ENCODE measurements around the gene CYP4F8.
"Not testable (repeated sequence)": the region's sequence is repeated elsewhere in the genome, so short reads cannot be mapped to it uniquely, and the experiment has no call there.

The CYP4F8 gene

DNA sequence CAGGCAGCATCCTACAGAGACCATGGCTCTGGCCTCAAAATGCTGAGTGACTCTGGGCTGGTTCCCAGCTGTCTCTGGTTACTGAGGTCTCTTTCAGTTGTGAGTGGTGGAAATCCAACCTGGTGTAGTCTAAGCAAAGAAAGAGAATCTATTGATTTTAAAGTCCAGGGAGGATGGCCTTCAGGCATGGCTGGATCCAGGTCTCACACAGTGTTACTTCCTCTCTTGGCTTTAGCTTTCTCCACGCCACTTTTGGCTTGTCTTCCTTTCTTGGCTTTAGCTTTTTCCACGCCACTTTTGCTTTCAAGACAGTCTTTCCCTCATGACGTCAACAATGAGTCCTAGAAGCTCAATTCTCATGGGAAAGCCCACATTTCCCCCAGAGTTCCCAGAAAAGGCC lies 29.8 kb downstream of the CYP4F8 start:
- Histone ChIP-seq H3K36me3 (ENCODE audit: insufficient read depth, low read length) (no peaks in the 10 kb centered on the region), H3K9ac (ENCODE audit: insufficient read length) (no peak overlapping the region), H3K9me3 (ENCODE audit: low read depth, low read length) (no peaks in the 10 kb centered on the region), H3K27ac (no peak overlapping the region), H3K4me3 (no peak overlapping the region)
- DNase-seq (ENCODE audit: low read depth, low spot score), result no peak
- no peak for TF ChIP-seq POLR2AphosphoS5 (IDR thresholded peaks at IDR 0.05; ENCODE audit: borderline replicate concordance, low read depth, low read length)
- TF ChIP-seq EZH2 (IDR thresholded peaks at IDR 0.05), result no peak
- TF ChIP-seq FOXP2 (optimal IDR thresholded peaks at IDR 0.05; ENCODE audit: control extremely low read depth, extremely low read length, insufficient read depth), result no peak

DNA sequence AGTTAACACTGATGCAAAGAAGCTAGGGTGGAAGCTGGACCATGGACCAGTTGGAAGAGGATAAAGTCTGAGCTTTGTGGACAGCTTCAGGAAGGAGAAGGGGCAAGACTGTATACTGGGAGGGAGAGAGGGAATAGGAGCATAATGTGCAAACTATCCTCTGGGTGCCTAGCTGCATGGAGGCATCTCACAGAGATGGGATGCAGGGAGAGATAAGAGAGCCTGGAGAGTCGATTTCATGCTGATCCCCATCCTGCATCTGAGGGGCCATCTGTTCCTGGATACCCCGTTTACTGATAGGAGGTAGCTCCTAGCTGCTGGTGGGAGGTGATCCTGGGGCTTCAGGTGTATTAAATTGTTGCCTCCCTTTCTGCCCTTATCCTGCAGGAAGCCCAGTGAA lies 34.5 kb downstream of the CYP4F8 start:
- no peak overlapping the region for H3K4me3 ChIP-seq
- H3K36me3 ChIP-seq (ENCODE audit: insufficient read depth, low read length), result no peaks in the 10 kb centered on the region
- H3K9ac ChIP-seq (ENCODE audit: insufficient read length), result no peak overlapping the region
- no peaks in the 10 kb centered on the region for H3K9me3 ChIP-seq (ENCODE audit: low read depth, low read length)
- TF ChIP-seq POLR2AphosphoS5 (IDR thresholded peaks at IDR 0.05; ENCODE audit: borderline replicate concordance, low read depth, low read length) (no peak), FOXP2 (optimal IDR thresholded peaks at IDR 0.05; ENCODE audit: control extremely low read depth, extremely low read length, insufficient read depth) (no peak), EZH2 (IDR thresholded peaks at IDR 0.05) (no peak)
- no peak overlapping the region for H3K27ac ChIP-seq
- DNase-seq (ENCODE audit: low read depth, low spot score), result no peak

DNA sequence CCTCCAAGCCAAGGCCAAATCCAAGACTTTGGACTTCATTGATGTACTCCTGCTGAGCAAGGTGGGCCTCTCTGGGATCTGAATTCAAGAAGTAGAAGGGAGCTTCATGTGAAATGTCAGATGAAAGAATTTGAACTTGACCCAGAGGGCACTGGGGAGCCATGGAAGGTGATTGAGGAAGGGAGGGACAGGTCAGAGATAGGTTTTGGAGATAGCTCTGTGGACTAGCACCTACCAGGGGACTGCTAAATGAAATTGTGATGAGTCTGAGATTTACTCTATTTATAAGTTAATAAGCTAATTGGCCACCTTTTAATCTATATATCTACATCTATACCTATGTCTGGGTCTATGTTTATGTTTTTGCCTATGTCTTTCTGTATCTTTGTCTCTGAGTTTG lies 35.1 kb downstream of the CYP4F8 start:
- not testable (repeated sequence) for H3K9ac ChIP-seq (ENCODE audit: insufficient read length); DNase-seq (ENCODE audit: low read depth, low spot score); H3K36me3 ChIP-seq (ENCODE audit: insufficient read depth, low read length); H3K27ac ChIP-seq; H3K9me3 ChIP-seq (ENCODE audit: low read depth, low read length); H3K4me3 ChIP-seq

DNA sequence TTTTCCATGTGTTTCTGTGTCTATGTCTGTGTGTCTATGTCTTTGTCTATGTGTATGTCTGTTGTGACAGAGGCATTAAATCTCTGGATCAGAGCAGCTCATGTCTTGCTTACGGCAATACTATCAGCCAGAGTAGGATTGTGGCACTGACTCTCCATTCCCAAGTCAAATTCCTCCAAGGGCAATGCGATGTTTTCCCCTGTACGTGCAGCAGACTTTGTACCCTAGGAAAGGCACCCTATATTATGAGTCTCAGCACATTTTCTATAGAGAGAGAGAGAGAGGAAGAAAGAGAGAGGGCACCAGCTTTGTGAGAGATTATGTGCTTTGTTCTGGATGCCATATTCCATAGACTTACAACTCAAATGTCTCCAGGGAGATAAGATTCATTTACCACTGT lies 36.8 kb downstream of the CYP4F8 start:
- no peak overlapping the region for H3K9ac ChIP-seq (ENCODE audit: insufficient read length)
- H3K4me3 ChIP-seq, result no peak overlapping the region
- H3K9me3 ChIP-seq (ENCODE audit: low read depth, low read length), result no peaks in the 10 kb centered on the region
- no peaks in the 10 kb centered on the region for H3K36me3 ChIP-seq (ENCODE audit: insufficient read depth, low read length)
- no peak for TF ChIP-seq EZH2 (IDR thresholded peaks at IDR 0.05)
- TF ChIP-seq FOXP2 (optimal IDR thresholded peaks at IDR 0.05; ENCODE audit: control extremely low read depth, extremely low read length, insufficient read depth), result no peak
- TF ChIP-seq POLR2AphosphoS5 (IDR thresholded peaks at IDR 0.05; ENCODE audit: borderline replicate concordance, low read depth, low read length), result no peak
- DNase-seq (ENCODE audit: low read depth, low spot score), result no peak
- no peak overlapping the region for H3K27ac ChIP-seq

DNA sequence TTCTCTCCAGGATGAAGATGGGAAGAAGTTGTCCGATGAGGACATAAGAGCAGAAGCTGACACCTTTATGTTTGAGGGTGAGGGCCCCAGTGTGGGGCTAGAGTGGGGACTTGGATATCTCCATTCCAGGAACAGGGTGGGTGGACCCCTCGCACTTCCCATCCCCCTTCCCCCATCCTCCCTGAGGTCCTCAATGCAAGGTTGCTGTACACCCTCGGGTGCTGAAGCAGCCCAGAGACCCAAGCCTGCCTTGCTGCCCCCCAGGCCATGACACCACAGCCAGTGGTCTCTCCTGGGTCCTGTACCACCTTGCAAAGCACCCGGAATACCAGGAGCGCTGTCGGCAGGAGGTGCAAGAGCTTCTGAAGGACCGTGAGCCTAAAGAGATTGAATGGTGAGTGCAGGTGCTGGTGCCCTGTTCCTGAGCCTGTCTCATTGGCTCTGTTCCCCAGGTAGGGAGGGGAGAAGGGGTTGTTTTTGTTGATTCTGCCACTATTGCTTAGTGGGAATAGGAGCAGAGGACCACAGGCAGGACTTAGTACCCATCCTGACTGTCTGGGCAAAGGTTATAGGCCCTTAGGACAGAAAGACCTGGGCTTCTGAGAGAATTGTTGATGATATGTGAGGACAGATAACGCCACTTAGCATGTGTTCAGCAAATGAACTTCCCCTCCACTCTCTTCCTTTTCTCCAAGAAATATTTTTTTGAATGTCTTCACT lies 37.7 kb downstream of the CYP4F8 start:
- no peak overlapping the region for H3K9ac ChIP-seq (ENCODE audit: insufficient read length)
- no peak overlapping the region for H3K4me3 ChIP-seq
- no peak for TF ChIP-seq EZH2 (IDR thresholded peaks at IDR 0.05)
- no peak for TF ChIP-seq FOXP2 (optimal IDR thresholded peaks at IDR 0.05; ENCODE audit: control extremely low read depth, extremely low read length, insufficient read depth)
- TF ChIP-seq POLR2AphosphoS5 (IDR thresholded peaks at IDR 0.05; ENCODE audit: borderline replicate concordance, low read depth, low read length), result no peak
- no peak for DNase-seq (ENCODE audit: low read depth, low spot score)
- H3K9me3 ChIP-seq (ENCODE audit: low read depth, low read length), result no peaks in the 10 kb centered on the region
- H3K27ac ChIP-seq, result no peak overlapping the region
- H3K36me3 ChIP-seq (ENCODE audit: insufficient read depth, low read length), result no peaks in the 10 kb centered on the region

DNA sequence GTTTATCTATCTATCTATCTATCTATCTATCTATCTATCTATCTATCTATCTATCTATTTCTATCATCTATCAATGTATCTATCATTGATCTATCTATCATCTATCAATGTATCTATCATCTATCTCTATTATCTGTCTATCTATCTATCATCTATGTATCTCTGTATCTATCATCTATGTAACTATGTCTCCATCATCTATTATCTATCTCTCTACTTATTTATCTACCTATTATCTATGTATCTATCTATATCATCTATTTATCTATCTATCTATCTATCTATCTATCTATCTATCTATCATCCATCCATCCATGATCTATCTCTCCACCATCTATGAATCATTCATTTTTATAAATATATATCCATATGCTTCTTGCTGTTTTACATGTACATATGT lies 41.4 kb downstream of the CYP4F8 start:
- Histone ChIP-seq H3K36me3 (ENCODE audit: insufficient read depth, low read length) (no peaks in the 10 kb centered on the region), H3K9me3 (ENCODE audit: low read depth, low read length) (no peaks in the 10 kb centered on the region), H3K27ac (no peak overlapping the region), H3K9ac (ENCODE audit: insufficient read length) (no peak overlapping the region), H3K4me3 (no peak overlapping the region)
- DNase-seq (ENCODE audit: low read depth, low spot score), result no peak
- no peak for TF ChIP-seq FOXP2 (optimal IDR thresholded peaks at IDR 0.05; ENCODE audit: control extremely low read depth, extremely low read length, insufficient read depth)
- no peak for TF ChIP-seq EZH2 (IDR thresholded peaks at IDR 0.05)
- TF ChIP-seq POLR2AphosphoS5 (IDR thresholded peaks at IDR 0.05; ENCODE audit: borderline replicate concordance, low read depth, low read length), result no peak

DNA sequence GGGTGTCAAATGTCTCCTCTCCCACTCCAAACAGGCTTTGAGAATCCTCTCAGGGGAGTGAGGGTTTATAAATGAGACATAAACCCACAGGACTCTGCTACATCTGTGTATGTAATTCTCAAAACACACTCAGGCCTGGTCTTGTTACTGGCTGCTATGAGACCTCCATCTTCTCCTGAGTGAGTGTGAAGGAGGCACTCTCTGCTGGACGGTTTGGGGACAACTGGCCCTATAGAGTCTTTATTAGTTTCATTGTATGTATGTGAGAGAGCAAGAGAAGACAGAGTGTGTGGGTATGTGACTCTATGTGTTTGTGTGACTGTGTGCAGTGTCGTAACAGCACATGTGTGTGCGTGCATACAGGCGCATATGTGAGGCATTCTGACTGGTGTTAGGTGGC lies 48.2 kb downstream of the CYP4F8 start:
- no peak overlapping the region for H3K4me3 ChIP-seq
- H3K9ac ChIP-seq (ENCODE audit: insufficient read length), result no peak overlapping the region
- H3K36me3 ChIP-seq (ENCODE audit: insufficient read depth, low read length), result no peaks in the 10 kb centered on the region
- no peaks in the 10 kb centered on the region for H3K9me3 ChIP-seq (ENCODE audit: low read depth, low read length)
- DNase-seq (ENCODE audit: low read depth, low spot score), result no peak
- TF ChIP-seq FOXP2 (optimal IDR thresholded peaks at IDR 0.05; ENCODE audit: control extremely low read depth, extremely low read length, insufficient read depth) (no peak), EZH2 (IDR thresholded peaks at IDR 0.05) (no peak), POLR2AphosphoS5 (IDR thresholded peaks at IDR 0.05; ENCODE audit: borderline replicate concordance, low read depth, low read length) (no peak)
- no peak overlapping the region for H3K27ac ChIP-seq

DNA sequence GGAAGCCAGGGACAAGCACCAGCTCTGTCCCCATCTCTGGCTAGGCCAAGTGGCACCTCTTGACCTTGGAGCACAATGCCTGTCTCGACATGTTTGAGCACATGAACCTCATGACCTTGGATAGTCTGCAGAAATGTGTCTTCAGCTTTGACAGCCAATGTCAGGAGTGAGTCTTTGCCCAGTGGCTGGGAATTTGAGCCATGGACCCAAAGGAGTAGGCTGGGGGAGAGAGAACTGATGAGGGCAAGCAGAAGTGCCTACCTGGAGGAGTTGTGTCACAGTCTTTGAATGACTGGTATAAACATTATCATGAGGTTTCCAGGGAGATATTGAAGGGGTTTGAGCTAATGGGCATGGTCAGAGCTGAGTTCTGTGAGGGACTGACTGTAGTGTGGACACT lies 51.2 kb downstream of the CYP4F8 start:
- Histone ChIP-seq H3K9me3 (ENCODE audit: low read depth, low read length) (no peaks in the 10 kb centered on the region), H3K9ac (ENCODE audit: insufficient read length) (no peak overlapping the region), H3K4me3 (no peak overlapping the region), H3K27ac (no peak overlapping the region), H3K36me3 (ENCODE audit: insufficient read depth, low read length) (no peaks in the 10 kb centered on the region)
- DNase-seq (ENCODE audit: low read depth, low spot score), result no peak
- TF ChIP-seq FOXP2 (optimal IDR thresholded peaks at IDR 0.05; ENCODE audit: control extremely low read depth, extremely low read length, insufficient read depth), result no peak
- TF ChIP-seq POLR2AphosphoS5 (IDR thresholded peaks at IDR 0.05; ENCODE audit: borderline replicate concordance, low read depth, low read length), result no peak
- no peak for TF ChIP-seq EZH2 (IDR thresholded peaks at IDR 0.05)

DNA sequence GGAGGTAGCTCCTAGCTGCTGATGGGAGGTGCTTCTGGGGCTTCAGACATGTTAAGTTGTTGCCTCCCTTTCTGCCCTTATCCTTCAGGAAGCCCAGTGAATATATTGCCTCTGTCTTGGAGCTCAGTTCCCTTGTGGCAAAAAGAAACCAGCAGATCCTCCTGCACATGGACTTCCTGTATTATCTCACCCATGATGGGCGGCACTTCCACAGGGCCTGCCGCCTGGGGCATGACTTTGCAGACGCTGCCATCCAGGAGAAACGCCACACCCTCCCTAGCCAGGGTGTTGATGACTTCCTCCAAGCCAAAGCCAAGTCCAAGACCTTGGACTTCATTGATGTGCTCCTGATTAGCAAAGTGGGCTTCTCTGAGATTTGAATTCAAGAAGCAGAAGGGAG lies 51.9 kb downstream of the CYP4F8 start:
- H3K36me3 ChIP-seq (ENCODE audit: insufficient read depth, low read length), result no peaks in the 10 kb centered on the region
- H3K4me3 ChIP-seq, result no peak overlapping the region

More for the DNA sequence above, 51.9 kb downstream of the CYP4F8 start:
- Histone ChIP-seq H3K9ac (ENCODE audit: insufficient read length) (no peak overlapping the region), H3K27ac (no peak overlapping the region), H3K9me3 (ENCODE audit: low read depth, low read length) (no peaks in the 10 kb centered on the region)
- TF ChIP-seq FOXP2 (optimal IDR thresholded peaks at IDR 0.05; ENCODE audit: control extremely low read depth, extremely low read length, insufficient read depth), result no peak
- no peak for DNase-seq (ENCODE audit: low read depth, low spot score)
